Thoracic aorta (tissue), 2 donors: ENCODE measurements around the gene TNFSF11. TPM values are rescaled to one million over a fixed set of nuclear protein-coding genes. Genes with fewer than 3 reads are reported as not detected.

ENCODE experiments used
- ATAC-seq: fragments of 150-250 bp; one replicate; pipeline ENCODE4 v1.8.0; 2017; ENCODE audit warnings: low read depth; ENCODE audit not compliant: insufficient number of reproducible peaks, low FRiP score
- DNase-seq: peaks from one replicate; pipeline ENCODE4 v3.0.0-alpha.2; 2020; ENCODE audit warnings: low spot score
- H3K27ac ChIP-seq, 2 donors: fragments of 200-600 bp; sonication (generic); 1 replicate in 1 of 2; 2 replicates in 1 of 2; pipeline ENCODE4 v1.5.1; 2016; ENCODE audit warnings: mild to moderate bottlenecking in 2 of 2, moderate library complexity in 2 of 2
- H3K27me3 ChIP-seq: fragments of 200-600 bp; sonication (generic); replicated peaks from 2 replicates; pipeline ENCODE4 v1.6.0; 2016; ENCODE audit warnings: mild to moderate bottlenecking; ENCODE audit not compliant: insufficient read depth
- H3K36me3 ChIP-seq: fragments of 200-600 bp; sonication (generic); one replicate; pipeline ENCODE4 v1.5.1; 2016
- H3K4me1 ChIP-seq, 2 donors: fragments of 200-600 bp; sonication (generic); 1 replicate in 1 of 2; 2 replicates in 1 of 2; pipeline versions ENCODE4 v1.5.1 to v1.6.0; 2016; ENCODE audit warnings: low read depth in 2 of 2, mild to moderate bottlenecking in 1 of 2; ENCODE audit not compliant: control insufficient read depth in 1 of 2
- H3K4me3 ChIP-seq: fragments of 200-600 bp; sonication (generic); 2 replicates; pipeline ENCODE4 v1.5.1; 2016; ENCODE audit warnings: mild to moderate bottlenecking
- H3K9me3 ChIP-seq: fragments of 200-600 bp; sonication (generic); 2 replicates; pipeline ENCODE4 v1.5.1; 2016
- total RNA-seq, 2 donors: library from RNA; depleted of rRNA; stranded (reverse); fragments of >200 nt; gene quantifications; one replicate each; pipeline versions ENCODE4 v1.1.0 to v1.2.3, GENCODE V29; 2016
- TF ChIP-seq, protein P1 (sequence below): fragments of 200-600 bp; sonication (generic); IDR thresholded peaks from one replicate; pipeline ENCODE4 v1.5.1; 2019; ENCODE audit warnings: antibody characterized with exemption

The TNFSF11 gene
- total RNA-seq, 2 donors from 2014 or later, result 0.71 TPM; not detected in 1

DNA sequence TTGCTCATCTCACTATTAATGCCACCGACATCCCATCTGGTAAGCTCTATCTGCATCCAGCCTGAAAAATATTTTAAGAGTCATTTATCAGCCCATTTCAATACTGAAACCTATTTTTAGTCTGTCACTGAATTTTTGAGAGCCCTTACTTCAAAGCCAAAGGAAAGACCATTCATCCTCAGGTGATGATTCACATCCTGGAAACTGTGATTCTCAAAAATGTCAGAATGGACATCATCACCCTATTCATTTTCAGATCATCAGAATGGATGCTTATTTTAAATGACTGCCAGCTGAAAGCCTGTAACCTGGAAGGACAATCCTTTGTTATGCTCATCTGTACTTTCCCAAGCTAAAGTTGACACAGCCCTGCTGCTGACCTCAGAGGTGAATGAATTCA is 27.0 kb downstream of the TNFSF11 start:
- Histone ChIP-seq H3K9me3 (no peaks in the 10 kb centered on the region), H3K4me3 (no peak overlapping the region), H3K27me3 (no peaks in the 10 kb centered on the region), H3K36me3 (no peaks in the 10 kb centered on the region), H3K27ac (no peak overlapping the region), H3K4me1 (peaks cover 0 to 8% of the 10 kb centered on the region in 2 donors)
- ATAC-seq (no peak), DNase-seq (no peak)
- TF ChIP-seq, protein P1, sequence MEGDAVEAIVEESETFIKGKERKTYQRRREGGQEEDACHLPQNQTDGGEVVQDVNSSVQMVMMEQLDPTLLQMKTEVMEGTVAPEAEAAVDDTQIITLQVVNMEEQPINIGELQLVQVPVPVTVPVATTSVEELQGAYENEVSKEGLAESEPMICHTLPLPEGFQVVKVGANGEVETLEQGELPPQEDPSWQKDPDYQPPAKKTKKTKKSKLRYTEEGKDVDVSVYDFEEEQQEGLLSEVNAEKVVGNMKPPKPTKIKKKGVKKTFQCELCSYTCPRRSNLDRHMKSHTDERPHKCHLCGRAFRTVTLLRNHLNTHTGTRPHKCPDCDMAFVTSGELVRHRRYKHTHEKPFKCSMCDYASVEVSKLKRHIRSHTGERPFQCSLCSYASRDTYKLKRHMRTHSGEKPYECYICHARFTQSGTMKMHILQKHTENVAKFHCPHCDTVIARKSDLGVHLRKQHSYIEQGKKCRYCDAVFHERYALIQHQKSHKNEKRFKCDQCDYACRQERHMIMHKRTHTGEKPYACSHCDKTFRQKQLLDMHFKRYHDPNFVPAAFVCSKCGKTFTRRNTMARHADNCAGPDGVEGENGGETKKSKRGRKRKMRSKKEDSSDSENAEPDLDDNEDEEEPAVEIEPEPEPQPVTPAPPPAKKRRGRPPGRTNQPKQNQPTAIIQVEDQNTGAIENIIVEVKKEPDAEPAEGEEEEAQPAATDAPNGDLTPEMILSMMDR, result no peak

DNA sequence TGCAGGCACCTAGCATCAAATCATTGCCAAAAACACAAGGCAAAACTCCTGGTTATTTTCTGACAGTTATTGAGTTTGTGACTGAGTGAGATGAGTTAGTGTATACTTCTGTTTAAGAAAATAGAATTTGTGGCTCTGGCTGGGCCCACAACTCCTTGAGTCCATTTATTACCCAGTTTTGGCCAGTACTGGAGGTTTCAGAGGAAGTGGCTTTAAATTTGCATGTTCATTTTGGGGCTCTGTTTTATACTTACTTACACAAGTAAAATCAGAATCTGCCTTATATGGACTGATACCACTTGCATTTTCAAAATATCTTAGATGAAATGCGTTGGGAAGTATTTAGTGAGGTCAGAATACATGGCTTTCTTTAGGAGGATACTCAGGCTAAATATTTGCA is 29.0 kb downstream of the TNFSF11 start:
- H3K4me1 ChIP-seq, result peaks cover 0 to 8% of the 10 kb centered on the region in 2 donors
- ATAC-seq (no peak), DNase-seq (no peak)
- no peaks in the 10 kb centered on the region for H3K9me3 ChIP-seq
- no peaks in the 10 kb centered on the region for H3K27me3 ChIP-seq
- H3K27ac ChIP-seq, result no peak overlapping the region
- H3K36me3 ChIP-seq, result no peaks in the 10 kb centered on the region
- TF ChIP-seq, protein P1, result no peak
- H3K4me3 ChIP-seq, result no peak overlapping the region

DNA sequence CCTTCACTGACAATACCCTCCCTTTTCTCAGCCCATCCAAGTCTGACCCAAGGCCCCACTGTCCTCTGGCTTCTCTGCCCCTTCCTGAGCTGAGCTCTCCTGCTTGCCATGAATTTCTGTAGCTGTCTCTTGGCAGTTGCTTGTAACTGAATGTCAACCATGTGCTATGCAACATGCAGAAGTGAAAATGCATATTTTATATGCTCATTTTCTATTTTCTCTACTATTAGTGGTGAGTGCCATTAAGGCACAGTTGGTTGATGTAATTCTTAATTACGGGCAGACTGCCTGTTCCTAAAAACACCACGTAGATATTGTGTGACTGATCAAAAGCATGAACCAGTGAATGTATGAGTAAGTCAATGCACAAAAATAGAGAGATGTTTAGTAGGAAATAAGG is 29.6 kb downstream of the TNFSF11 start:
- peaks cover 0 to 8% of the 10 kb centered on the region in 2 donors for H3K4me1 ChIP-seq
- DNase-seq, result no peak
- no peak for ATAC-seq
- H3K9me3 ChIP-seq, result no peaks in the 10 kb centered on the region
- H3K36me3 ChIP-seq, result no peaks in the 10 kb centered on the region
- no peaks in the 10 kb centered on the region for H3K27me3 ChIP-seq
- no peak overlapping the region for H3K4me3 ChIP-seq
- TF ChIP-seq, protein P1, result no peak
- H3K27ac ChIP-seq, result no peak overlapping the region

DNA sequence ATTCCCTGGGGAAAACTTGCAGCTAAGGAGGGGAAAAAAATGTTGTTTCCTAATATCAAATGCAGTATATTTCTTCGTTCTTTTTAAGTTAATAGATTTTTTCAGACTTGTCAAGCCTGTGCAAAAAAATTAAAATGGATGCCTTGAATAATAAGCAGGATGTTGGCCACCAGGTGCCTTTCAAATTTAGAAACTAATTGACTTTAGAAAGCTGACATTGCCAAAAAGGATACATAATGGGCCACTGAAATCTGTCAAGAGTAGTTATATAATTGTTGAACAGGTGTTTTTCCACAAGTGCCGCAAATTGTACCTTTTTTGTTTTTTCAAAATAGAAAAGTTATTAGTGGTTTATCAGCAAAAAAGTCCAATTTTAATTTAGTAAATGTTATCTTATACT is 33.6 kb downstream of the TNFSF11 start:
- ATAC-seq, result no peak
- no peak for DNase-seq
- Histone ChIP-seq H3K36me3 (no peaks in the 10 kb centered on the region), H3K4me1 (peaks cover 0 to 8% of the 10 kb centered on the region in 2 donors), H3K4me3 (no peak overlapping the region), H3K27ac (no peak overlapping the region), H3K9me3 (no peaks in the 10 kb centered on the region), H3K27me3 (no peaks in the 10 kb centered on the region)
- TF ChIP-seq, protein P1, result no peak

DNA sequence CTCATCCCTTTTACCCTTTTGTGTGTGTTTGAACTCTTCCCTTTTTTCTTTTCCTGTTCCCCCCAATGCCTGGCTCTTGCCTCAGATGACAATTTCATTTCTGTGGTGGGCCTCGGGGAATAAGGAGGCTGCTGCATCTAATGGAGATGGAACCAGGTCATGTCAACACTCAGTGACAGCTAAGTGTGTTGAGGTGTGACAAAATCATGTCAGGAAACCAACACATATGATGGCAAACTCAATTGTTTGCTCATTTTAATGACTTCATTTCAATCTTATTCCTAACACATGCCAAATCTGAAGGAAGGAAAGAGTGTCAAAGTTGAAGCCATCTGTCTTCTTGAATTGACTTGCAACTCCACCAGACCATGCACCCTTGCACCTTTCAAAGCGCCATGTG is 36.7 kb downstream of the TNFSF11 start:
- TF ChIP-seq, protein P1, result no peak
- DNase-seq (no peak), ATAC-seq (no peak)
- no peaks in the 10 kb centered on the region for H3K36me3 ChIP-seq
- no peaks in the 10 kb centered on the region for H3K9me3 ChIP-seq
- H3K4me3 ChIP-seq, result no peak overlapping the region
- H3K27me3 ChIP-seq, result no peaks in the 10 kb centered on the region
- H3K4me1 ChIP-seq, result no peaks in the 10 kb centered on the region
- H3K27ac ChIP-seq, result no peak overlapping the region
